Activated T-helper 1 cell treated with Interleukin-2 at 50 U/mL for 16 hours (primary cell): Measurements from ENCODE around the gene KRTAP10-8.
"Not testable (repeated sequence)": the region's sequence is repeated elsewhere in the genome, so short reads cannot be mapped to it uniquely, and the experiment has no call there.

Experiments used
- DNase-seq: peaks from one replicate; pipeline ENCODE4 v3.0.0-alpha.2; 2020; ENCODE audit warnings: low read depth

The KRTAP10-8 gene

GRCh38 chr21:44579056-44579832, 32.6 kb upstream of the KRTAP10-8 start:
- no peak for DNase-seq

GRCh38 chr21:44579833-44580144, 32.1 kb upstream of the KRTAP10-8 start:
- DNase-seq: no peak

GRCh38 chr21:44580231-44580821, 31.6 kb upstream of the KRTAP10-8 start, which contains the start of gene KRTAP10-5:
Gene KRTAP10-5, minus strand, starts transcription at chr21:44580604. Its CDS starts 26 bp downstream, at chr21:44580578.
- DNase-seq: not testable (repeated sequence)

DNA sequence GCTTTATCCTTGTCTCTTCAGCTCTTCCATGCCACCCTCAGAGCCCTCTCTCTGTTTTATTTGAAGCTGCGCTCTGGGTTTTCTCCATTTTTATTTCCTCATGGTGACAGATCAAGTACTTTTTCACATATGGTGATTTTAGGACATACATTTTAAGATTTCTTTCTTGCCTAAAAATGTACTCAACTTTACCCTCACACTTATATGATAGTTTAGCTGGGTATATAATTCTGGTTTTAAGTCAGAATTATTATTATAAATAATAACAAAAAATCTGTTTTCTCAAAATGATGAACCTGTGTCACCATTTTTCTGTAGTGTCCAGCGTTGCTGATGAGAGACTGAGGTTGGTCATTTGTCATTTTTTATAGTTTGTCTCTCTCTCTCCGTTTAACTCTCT, 30.7 kb upstream of the KRTAP10-8 start:
- DNase-seq: no peak

DNA sequence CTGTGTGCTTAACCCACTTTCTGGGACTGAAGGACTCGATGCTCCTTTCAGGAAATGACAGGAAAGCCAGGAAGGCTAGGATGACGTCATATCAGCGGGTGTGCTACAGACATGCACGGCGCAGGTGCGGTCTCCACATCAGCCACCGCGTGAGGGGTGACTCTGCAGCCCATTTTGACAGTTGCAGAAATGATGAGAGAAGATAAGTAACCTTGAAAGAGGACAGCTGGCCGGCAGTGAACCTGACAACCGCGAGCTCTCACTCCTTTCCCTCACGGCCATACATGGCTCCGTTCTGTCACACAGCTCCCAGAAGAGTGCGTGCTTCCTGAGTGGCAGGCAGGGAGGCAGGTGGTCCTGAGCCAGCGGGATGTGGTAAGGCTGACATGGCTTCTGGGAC, 29.8 kb upstream of the KRTAP10-8 start:
- DNase-seq: no peak

DNA sequence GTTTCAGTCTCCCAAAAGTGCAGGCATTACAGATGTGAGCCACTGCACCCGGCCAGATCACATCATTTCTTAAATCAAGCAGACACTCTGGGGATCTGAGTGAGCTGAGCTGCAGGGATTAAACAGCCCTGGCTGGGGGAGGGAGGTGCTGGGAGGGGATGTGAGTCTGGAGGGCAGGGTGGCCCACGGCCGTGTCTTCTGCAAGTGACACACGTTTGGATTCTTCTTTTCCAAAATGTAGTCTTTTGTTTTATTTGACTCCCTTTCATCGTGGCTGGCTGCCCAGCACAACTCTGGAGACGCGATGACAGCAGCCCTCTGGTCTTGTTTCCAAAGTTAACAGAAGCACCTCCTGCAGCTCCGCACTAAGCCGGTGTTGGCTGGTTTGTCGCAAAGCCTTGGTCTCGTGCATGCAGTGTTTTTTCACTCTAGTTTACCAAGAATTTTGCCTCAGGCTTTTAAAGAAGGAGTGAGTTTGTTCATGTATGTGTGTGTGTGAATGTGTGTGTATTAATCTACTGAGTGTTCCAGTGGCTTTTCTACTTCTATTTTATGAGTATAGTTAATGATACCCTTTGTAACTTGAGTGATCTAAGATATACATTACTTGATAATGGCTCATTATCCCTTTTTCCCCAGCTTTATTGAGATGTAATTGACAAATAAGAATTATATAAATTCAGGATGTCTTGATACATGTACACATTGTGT, 28.6 kb upstream of the KRTAP10-8 start:
- no peak for DNase-seq

- no peak for DNase-seq
Observed at GRCh38 chr21:44583800-44584147, 28.1 kb upstream of the KRTAP10-8 start.

DNA sequence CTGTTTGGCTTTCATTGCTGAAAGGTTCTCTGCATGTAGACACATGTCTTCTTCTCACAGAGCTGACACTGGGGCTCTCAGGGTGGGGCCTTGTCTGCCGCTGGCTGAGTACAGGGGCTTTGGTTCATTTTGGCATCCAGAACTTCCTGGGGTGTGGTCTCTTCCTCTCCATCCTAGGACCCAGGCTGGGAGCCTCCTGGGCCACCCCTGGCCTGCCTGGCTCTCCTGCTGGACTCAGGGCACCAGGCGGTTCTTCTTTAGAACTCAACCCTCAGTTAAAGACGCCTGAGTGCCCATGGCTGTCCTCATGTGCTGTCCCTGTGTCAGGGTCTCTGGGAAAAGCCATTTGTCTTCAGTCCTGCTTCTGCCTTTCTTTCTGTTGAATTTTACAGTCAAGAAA, 26.0 kb upstream of the KRTAP10-8 start:
- DNase-seq: no peak

DNA sequence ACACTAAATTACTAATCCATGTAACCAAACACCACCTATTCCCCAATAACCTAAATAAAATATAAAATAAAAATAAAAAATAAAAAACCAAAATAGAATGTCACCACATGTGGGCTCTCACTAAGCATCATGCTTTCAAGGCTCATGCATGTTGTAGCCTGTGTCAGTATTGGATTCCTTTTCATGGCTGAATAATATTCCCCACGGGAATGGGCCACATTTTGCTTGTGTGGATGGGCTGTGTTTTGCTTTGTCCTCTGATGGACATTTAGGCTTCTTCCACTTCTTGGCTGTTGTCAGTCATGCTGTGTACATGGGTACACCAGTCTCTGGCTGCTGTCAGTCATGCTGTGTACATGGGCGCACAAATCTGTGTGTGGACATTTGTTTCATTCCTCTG, 22.8 kb upstream of the KRTAP10-8 start:
- no peak for DNase-seq

- no peak for DNase-seq
Observed at GRCh38 chr21:44589586-44590305, 22.1 kb upstream of the KRTAP10-8 start.

DNA sequence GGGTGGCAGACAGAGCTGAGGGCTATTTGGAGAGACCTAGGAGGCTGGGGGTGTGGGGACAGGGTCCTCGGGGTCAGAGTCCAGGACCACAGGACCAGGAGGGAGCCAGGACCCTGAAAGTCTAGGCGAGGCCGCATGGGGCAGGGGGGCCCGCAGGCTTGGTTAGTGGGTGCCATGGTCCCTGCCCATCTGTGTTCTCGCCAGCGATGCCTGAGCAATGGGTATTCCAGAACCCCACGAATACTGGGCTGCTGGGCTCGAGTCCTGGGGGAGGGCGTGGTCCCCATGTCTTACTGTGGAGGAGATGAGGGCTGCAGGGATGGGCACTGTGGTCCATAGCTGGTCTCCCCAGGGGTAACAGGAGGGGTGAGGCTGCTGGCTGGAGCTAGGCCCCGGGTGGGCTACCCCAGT, 21.6 kb upstream of the KRTAP10-8 start:
- no peak for DNase-seq

DNA sequence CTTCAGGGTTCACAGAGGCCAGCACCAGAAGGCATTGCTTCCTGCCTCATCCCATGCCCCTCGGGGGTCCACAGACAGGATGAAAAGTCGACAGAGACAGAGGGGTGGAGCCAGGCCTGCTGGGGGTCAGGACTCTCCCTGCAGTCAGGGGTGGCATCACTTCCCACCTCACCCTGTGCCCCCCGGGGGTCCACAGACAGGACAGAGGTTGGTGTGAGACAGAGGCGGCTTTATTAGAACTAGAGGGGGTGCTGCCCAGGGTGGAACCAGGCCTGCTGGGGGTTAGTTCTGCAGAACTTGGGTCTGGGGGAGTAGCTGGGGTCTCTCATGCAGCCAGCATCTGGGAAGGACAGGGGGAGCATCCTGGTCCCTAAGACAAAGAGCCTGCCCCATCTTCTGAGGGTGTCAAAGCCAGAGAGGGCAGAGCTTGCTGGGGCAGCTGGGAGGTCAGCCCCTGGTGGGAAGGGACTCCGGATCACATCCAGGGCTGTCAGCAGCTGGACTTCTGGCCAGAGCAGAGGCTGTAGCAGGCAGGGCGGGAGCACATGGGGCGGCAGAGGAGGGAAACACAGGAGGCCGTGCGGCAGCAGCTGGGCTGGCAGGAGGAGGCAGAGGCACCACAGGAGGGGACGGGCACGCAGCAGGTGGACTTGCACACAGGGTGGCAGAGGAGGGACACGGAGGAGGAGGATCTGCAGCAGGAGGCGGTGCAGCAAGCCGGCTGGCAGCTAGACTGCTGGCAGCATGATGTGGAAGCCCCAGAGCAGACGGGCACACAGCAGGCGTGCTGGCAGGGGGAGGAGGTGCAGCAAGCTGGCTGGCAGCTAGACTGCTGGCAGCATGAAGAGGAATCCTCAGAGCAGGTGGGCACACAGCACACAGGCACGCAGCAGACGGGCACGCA, 20.7 kb upstream of the KRTAP10-8 start:
- DNase-seq: not testable (repeated sequence)

GRCh38 chr21:44591801-44592130, 20.1 kb upstream of the KRTAP10-8 start:
- not testable (repeated sequence) for DNase-seq

- no peak for DNase-seq
Observed at GRCh38 chr21:44592446-44593311, 19.2 kb upstream of the KRTAP10-8 start, which contains the start of gene KRTAP10-6. Gene KRTAP10-6, minus strand, starts transcription at chr21:44592505. Its CDS starts 21 bp downstream, at chr21:44592484.

GRCh38 chr21:44593598-44594405, 18.1 kb upstream of the KRTAP10-8 start:
- no peak for DNase-seq

- DNase-seq: no peak
Observed at GRCh38 chr21:44594406-44594916, 17.4 kb upstream of the KRTAP10-8 start.

DNA sequence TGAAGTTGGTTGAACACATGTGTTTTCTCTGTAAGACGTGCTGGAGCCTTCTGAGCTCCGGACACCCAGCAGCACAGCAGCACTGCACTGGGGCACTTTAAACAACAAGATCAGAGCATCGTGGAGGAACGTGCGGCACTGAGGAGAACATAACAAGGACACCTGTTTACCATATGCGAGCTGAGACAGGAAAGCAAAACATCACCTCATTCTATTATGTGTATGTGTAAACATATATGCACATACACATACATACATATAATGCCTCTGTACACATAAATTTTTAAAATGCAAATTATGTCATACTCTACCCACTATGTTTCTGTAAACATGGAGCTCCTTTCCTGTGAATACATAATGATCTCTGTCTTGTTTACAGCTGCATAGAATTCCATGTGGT, 16.4 kb upstream of the KRTAP10-8 start:
- no peak for DNase-seq

DNA sequence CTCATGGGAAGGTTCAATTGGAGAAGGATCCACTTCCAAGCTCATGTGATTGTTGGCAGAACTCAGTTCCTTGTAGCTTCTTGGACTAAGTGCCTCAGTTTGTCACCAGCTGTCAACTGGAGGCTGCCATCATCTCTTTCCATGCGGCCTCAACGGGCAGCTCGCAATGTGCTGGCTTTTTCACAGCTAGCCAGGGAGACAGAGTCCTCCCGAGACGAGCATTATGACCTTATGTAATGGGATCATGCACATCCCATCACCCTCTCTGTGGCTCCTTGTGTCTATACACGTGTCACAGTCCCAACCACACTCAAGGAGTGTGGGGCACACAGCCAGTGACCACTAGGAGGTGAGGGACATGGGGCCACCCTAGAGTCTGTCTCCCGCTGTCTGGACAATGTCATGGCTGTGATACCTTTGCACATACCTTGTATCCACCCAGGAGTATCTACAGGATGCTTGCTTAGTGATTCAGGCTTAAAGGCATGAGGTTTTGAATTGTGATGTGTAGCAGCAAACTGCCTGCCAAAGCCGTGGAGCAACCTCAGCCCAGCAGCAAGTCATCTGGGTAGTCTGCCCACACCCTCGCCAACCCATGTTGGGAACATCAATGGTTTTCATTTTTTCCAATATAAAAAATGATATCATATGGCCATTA, 15.7 kb upstream of the KRTAP10-8 start:
- DNase-seq: no peak

DNA sequence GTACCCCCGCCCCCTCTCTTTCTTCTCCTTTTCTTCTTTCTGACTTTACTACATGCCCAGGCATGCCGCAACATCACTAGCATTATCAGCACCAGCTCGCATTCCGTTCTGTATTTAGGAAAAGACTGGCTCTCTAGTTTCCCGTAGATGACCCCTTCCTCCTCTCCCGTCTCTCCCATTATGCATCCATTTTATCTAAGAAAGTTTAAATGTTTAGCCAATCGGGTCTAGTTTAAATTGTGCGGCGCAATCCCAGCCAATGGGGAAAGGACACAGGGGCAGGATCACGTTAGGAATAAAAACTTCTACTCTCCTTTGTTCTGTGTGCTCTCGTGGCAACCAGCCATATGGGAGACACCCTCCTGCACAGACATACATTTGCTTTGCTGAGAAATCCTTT, 13.8 kb upstream of the KRTAP10-8 start:
- DNase-seq: no peak
